Umbilical cord (tissue), 2 donors: ENCODE data around the gene TEX13D. TPM values are rescaled to one million over a fixed set of nuclear protein-coding genes. Genes with fewer than 3 reads are reported as not detected.

Source experiments
- DNase-seq: peaks from one replicate; pipeline ENCODE4 v3.0.0-alpha.2; 2015; ENCODE audit warnings: low spot score
- total RNA-seq: library from RNA; depleted of rRNA; stranded (reverse); fragments of >200 nt; gene quantifications from one replicate; pipeline ENCODE4 v1.2.3, GENCODE V29; 2014; ENCODE audit warnings: low replicate concordance; ENCODE audit not compliant: insufficient read depth

TEX13D gene
- total RNA-seq, 1 donor from 2014 or later = 1.4 TPM

GRCh38 chrX:124348182-124348581 lies 15.7 kb downstream of the TEX13D start:
- no peak for DNase-seq

GRCh38 chrX:124348885-124349453 lies 16.5 kb downstream of the TEX13D start:
- no peak for DNase-seq

- no peak for DNase-seq
Observed at GRCh38 chrX:124354648-124355047, 22.2 kb downstream of the TEX13D start.

- DNase-seq = no peak
Observed at GRCh38 chrX:124358800-124359383, 26.4 kb downstream of the TEX13D start.

GRCh38 chrX:124362072-124362471 lies 29.6 kb downstream of the TEX13D start:
- DNase-seq = no peak

- DNase-seq = no peak
Observed at GRCh38 chrX:124362761-124363160, 30.3 kb downstream of the TEX13D start.

- no peak for DNase-seq
Observed at GRCh38 chrX:124369722-124370121, 37.3 kb downstream of the TEX13D start.

GRCh38 chrX:124373348-124373747 lies 40.9 kb downstream of the TEX13D start:
- no peak for DNase-seq

GRCh38 chrX:124378643-124379042 lies 46.2 kb downstream of the TEX13D start:
- DNase-seq = no peak

- no peak for DNase-seq
Observed at GRCh38 chrX:124383354-124383753, 50.9 kb downstream of the TEX13D start.

- no peak for DNase-seq
Observed at GRCh38 chrX:124386401-124386800, 53.9 kb downstream of the TEX13D start.

Other genes starting within 250 kb of the TEX13D start
- 1.2 TPM for gene SH2D1A, start 13.9 kb downstream of the TEX13D start, total RNA-seq